HG02623 (cell line): ENCODE data around the gene NUFIP2.
"Not testable (repeated sequence)": the region's sequence is repeated elsewhere in the genome, so short reads cannot be mapped to it uniquely, and the experiment has no call there.

Source experiments
- ATAC-seq: cut with Tn5 transposase; IDR thresholded peaks from one replicate; pipeline ENCODE4 v1.9.1; 2021; ENCODE audit warnings: moderate library complexity; ENCODE audit not compliant: unreplicated experiment

The NUFIP2 gene

DNA sequence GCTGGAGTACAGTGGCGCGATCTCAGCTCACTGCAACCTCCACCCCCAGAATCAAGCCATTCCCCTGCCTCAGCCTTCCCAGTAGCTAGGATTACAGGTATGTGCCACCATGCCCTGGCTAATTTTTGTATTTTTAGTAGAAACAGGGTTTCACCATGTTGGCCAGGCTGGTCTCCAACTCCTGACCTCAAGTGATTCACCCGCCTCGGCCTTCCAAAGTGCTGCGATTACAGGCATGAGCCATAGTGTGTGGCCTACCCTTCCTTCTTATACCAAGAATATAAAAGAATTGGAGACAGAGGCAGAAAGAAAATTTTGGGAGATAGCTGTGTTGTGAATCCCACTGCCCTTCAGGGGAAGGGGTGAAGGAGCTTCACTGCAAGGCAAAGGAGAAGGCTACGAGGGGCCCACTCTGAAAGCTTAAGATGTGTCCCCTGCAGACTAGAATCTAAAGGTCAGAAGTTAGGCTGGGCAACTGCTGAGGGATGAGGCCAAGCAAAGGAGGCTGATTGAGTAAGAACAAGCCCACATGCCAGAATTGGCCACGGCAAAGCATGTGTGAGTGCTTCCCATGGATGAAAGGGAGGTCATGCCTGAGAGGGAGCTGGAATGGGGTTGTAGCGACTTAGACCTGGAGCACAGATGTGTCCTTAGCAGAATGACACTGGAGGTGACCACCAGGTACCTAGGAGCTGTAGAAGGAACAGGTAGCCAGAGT is 55.7 kb downstream of the NUFIP2 start:
- no peak for ATAC-seq

DNA sequence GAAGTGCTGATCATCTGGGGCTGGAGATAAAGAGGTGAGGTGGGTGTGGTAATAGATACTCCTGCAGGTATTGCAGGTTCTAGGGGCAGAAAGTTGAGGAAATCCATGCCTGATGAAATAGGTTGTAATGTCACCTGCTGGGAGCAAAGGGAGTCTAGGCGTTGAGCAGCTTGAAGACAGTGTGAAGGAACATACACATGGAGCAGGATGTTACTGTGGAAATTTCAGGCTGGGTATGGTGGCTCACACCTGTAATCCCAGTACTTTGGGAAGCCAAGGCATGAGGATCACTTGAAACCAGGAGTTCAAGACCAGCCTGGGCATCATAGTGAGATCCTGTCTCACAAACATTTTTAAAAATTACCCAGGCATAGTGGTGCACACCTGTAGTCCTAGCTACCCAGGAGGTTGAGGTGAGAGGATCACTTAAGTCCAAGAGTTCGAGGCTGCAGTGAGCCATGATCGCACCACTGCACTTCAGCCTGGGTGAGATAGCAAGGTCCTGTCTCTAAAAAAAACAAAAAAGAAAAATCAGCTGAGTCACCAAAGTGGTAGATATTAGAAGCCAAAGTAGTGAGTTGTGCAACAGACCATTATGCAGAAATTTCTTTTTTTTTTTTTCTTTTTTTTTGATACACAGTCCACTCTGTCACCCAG is 56.3 kb downstream of the NUFIP2 start:
- no peak for ATAC-seq

DNA sequence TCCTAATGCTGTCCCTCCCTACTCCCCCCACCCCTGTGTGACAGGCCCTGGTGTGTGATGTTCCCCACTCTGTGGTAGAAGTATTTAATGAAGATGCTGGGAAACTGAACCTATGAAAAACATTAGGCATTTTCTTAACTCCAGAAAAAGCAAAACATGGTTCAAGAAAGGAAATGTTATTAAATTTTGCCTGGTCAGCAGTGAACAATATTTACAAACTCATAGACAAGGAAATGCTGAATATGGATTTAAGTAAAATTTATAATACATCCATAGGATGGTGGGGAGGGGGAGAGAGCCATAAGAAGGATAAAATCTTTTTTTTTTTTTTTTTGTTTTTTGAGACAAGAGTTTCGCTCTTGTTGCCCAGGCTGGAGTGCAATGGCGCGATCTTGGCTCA is 58.0 kb downstream of the NUFIP2 start:
- ATAC-seq: no peak

DNA sequence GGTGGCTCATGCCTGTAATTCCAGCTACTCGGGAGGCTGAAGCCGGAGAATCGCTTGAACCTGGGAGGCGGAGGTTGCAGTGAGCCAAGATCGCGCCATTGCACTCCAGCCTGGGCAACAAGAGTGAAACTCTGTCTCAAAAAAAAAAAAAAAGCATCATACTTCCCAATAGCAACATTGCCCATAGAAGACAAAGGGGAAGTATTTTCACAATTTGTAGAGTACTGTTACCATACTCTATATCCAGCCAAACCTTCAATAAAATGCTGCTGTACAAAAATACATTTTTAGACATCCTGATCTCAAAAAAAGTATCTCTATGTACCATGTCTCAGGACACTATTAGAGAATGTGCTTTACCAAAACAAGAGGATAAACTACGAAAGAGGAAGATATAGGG is 59.0 kb downstream of the NUFIP2 start:
- ATAC-seq: not testable (repeated sequence)

DNA sequence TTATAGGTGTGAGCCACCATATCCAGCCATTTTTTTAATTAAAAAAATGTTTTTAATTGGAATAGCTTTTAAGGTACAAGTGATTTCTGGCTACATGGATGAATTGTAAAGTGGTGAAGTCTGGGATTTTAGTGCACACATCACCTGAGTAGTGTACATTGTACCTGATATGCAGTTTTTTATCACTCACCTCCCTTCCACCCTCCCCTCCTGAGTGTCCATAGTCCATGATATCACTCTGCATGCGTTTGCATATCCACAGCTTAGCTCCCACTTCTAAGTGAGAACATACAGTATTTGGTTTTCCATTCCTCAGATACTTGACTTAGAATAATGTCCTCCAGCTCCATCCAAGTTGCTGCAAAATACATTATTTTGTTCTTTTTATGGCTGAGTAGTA is 60.6 kb downstream of the NUFIP2 start:
- no peak for ATAC-seq

DNA sequence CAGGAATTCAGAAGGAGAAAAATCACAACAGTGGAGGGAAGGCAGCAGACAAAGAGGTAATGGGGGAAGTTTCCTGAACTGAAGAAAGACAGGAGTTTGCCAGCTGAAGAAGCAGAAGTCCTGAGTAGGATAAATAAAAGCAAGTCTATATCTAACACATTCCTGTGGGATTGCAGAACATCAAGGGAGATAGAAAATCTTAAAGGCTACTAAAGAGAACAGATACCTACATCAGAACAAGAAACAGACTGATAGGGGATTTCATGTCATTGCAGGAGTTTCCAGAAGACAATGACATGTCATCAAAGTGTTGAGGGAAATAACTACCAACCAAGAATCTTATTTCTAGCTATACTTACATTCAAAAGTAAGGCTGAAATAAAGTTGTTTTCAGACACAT is 68.6 kb downstream of the NUFIP2 start:
- ATAC-seq: no peak

DNA sequence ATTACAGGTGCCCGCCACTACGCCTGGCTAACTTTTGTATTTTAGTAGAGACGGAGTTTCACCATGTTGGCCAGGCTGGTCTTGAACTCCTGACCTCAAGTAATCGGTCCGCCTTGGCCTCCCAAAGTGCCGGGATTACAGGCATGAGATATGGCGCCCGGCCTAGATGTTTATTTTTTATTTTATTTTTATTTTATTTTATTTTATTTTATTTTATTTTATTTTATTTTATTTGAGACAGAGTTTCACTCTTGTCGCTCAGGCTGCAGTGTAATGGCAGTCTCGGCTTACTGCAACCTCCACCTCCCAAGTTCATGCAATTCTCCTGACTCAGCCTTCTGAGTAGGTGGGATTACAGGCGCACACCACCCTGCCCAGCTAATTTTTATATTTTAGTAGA is 72.6 kb downstream of the NUFIP2 start:
- ATAC-seq: not testable (repeated sequence)

DNA sequence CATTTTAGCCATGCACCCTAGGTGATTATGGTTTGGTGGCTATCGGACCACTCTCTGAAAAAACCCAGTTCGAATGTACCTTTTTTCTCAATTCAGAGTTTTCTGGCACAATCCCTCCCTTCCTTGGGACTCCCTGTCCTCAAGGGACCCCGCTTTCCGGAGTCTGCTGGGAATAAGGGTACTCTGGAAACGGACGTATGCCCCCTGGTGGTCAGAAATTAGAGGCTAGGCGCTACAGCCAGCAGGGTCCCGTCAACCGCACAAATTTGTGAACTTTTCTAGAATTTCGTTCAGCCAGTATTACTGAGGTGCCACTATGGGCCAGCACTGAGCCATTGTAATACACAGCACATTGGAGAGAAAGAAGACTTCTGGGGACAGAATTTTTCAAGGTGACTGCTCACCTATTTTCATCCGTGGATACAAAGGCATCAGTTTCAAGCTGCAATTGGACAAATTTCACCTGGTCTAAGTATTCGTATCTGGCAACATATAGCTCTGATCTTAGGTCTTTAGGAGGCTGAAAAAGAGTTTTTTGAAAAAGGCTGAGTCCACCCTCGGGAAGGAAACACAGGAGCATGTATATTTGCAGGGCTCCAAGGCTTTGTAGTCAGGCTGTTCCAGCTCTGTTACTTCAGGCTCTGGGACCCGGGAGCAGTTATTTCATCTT is 74.4 kb downstream of the NUFIP2 start:
- no peak for ATAC-seq

DNA sequence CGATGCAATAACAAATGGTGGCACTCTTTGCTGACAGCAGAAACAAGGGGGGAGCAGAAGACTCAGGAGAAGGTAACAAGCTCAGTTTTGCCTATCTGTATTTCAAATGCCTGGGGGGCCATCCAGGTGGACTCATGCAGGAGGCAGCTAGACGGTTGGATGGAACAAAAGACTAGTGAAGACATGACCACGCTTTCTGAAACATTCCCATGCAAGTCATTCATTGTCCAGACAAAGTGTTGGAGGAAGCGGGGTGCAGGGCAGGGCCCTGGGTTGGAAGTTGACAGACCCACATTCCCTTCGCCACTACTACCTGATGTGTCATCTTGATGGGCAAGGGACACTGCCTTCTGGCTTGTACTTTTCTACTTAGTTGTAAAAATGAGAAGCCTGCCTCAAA is 77.1 kb downstream of the NUFIP2 start:
- no peak for ATAC-seq

DNA sequence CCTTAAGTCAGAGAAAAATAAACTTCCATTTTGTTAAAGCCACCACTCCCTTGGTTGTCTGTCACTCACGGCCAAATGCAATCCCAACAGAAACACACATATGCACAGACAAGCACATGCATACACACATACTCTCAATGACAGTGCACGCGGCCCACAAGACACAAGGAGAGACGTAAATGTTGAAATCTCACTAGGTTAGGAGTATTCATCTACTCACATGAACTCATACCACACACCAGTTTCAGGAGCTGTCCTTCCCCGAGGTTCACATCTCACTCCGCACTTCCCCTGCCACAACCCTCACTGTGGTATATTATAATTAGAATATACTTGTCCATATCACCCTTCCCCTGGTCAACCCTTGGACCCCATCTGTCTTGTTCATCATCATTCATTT is 77.8 kb downstream of the NUFIP2 start:
- no peak for ATAC-seq

DNA sequence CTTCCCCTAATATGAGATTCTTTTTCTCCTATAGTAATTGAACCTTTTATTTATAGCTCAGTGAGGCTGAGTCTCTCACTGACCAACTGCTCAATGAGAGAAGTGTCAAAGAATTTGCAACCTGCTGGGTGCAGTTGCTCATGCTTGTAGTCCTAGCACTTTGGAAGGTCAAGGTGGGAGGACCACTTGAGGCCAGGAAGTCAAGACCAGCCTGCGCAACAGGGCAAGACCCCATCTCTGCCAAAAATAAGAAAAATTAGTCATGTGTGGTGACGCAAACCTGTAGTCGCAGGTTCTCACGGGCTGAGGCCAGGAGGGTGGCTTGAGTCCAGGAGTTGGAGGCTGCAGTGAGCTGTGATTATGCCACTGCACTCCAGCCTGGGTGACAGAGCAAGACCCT is 78.2 kb downstream of the NUFIP2 start:
- no peak for ATAC-seq

DNA sequence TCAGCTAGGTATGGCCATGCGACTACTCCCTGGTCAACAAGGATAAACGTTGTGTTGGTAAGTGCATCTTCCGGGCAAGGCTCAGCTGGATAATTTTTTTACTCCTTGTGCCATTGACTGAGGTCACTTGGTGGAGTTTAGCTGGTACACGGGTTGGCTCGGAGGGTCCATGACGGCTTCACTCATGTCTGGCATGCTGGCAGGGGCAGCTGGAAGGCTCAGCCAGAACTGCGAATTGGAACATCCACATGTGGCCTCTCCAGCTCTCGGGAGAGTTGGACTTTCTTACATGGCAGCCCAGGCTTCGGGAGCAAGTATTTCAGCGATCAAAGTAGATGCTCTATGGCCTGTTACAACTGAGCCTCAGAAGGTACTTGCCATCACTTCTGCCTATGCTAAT is 78.8 kb downstream of the NUFIP2 start:
- ATAC-seq: no peak

DNA sequence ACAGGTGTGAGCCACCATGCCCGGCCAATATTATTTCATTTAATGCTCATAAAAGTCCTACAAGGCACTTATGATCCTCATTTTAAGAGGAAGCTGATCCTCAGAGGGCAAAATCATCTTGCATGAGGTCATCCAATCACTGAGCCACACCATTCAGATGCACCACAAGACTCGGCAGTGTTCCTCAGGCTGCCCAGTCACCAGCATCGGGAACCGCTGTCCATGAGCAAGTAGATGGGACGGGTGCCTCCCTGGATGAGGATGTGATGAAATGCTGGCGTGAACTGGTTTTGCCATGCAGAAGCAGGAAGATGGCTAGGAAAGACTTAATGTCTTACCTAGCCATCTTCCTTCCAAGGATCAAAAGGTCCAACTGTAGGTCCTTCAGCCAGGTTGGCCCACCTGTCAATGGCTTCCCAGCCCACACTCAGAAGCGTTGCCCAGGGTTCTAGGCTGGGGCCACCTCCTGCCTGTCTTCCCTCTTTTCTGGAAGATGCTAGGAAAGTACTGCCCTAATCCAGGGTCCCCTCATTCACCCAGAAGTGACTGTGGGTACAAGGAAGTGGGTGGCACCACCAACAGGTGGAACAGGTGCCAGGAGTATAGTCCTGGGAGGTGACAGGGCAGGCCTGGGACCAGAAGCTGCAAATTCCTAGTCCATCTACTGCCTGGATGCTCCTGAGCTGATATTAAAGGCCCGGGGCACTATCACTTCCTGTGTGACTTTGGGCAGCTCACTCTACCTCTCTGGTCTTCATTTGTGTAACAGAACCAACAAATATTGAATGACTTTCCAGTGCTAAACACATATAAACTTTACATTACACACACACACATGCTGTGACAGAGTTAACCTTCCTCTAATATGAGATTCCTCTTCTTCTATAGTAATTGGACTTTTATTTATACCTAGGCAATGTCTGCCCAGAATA is 79.5 kb downstream of the NUFIP2 start:
- no peak for ATAC-seq

DNA sequence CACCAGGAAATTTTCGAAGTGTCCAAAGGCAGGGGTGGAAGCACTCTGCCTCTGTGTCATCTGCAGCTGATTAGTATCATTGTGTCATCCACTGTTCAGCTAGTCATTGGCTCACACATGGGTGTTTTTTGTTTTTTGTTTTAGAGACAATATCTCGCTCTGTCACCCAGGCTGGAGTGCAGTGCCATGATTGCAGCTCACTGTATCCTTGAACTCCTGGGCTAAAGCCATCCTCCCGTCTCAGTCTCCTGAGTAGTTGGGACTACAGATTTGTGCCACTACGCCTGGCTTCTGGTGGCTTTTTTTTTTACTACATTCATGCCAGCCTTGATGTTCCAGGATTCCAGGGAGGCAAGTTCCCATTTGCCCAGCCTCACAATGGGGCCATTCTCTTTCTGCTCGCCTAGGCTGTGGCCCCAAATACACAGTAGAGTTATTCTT is 81.2 kb downstream of the NUFIP2 start:
- ATAC-seq: no peak

DNA sequence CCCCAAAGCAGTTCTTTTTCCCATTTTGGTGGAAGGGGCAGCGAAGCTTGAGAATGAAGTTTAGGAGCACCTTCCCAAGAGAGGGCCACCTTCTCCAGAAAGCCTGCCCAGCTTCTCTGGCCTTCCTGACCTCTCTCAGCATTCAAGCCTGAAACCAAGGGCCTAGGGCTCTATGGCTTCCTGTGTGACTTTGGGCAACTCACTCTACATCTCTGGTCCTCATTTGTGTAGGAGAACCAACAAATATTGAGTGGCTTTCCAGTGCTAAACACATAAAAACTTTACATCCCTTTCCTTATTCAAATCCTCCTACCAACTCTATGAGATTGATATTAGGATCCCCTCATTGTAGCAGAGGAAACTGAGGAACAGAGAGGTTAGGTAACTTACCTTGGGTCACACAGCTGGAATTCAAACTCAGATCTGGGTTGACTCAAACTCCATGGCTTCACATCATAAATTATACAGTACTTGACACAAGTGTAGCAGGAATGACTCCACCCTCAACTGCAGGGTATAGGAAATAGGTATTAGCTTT is 81.8 kb downstream of the NUFIP2 start:
- no peak for ATAC-seq

DNA sequence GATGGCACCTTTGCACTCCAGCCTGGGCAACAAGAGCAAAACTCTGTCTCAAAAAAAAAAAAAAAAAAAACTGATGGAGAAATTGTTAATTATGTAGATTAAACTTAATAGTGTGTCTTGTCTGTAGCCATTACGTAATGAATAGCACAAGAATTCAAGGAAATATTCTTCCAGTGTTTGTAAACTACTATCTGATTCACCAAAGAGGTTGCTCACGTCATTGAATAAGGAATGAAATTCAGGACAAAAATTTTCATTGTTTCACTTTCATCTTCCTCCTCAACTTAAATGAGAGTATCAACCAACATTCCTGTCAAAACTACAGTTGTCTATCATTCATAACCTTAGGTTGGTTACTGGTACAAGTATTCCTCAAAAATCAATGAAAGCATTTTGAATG is 83.1 kb downstream of the NUFIP2 start:
- ATAC-seq: no peak

DNA sequence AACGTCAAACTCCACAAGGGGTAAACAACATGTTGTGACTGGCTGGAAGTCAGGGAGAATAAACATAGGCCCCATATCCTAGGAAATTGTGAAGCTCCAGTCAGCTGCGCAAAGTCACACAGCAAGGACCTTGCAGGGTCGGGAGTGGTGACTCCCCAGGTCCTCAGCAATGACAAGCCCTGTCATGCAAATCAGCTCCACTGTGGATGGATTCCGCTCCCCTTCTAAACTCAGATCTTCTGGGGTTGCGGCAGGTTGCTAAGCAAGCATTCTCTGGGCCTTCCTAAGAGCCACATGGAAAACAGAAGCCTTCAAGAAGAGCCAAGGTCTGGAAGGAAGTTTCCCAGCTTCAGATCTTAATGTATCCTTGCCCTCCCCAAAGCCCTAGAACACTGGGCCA is 84.9 kb downstream of the NUFIP2 start:
- no peak for ATAC-seq

DNA sequence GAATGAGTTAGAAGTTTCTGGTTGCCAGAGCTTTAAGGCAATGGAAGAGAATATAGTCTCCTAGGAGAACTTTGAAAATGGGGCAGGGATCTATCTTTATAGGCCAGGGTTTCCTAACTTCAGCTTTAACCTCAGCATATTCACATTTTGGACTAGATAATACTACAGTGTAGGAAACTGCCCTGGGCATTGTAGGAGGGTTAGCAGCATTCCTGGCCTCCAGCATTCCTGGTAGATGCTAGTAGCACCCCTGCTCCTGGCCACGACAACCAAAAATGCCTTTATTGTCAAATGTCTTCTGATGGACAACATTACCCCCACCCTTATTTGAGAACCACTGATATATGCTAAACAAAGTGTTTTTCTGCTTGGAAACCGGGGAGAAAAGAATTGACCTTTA is 86.0 kb downstream of the NUFIP2 start:
- no peak for ATAC-seq
